OCI-LY7 (cell line): ENCODE measurements around the gene TMEM80. TPM values are rescaled to one million over a fixed set of nuclear protein-coding genes. Genes with fewer than 3 reads are reported as not detected.
"Not testable (repeated sequence)": the region's sequence is repeated elsewhere in the genome, so short reads cannot be mapped to it uniquely, and the experiment has no call there.

ENCODE experiments used
- BruUV-seq: library from RNA; stranded (reverse); fragments of 400-500 nt; replicated peaks from 2 replicates; lab custom pipeline; 2021; lab: Mats Ljungman, UMichigan
- CTCF ChIA-PET: fragments of 300-600 bp; sonication (Branson Sonifier 250); formaldehyde crosslinking; loops from one replicate; lab custom pipeline; 2022; ENCODE audit warnings: antibody characterized with exemption; ENCODE audit not compliant: unreplicated experiment; lab: Charles Lee
- POLR2A ChIA-PET: fragments of 300-600 bp; sonication (Branson Sonifier 250); formaldehyde crosslinking; loops from one replicate; lab custom pipeline; 2022; ENCODE audit warnings: antibody characterized with exemption; lab: Charles Lee
- DNase-seq: peaks from one replicate; pipeline ENCODE4 v3.0.0-alpha.2; 2015; ENCODE audit warnings: low spot score
- H2AFZ ChIP-seq: fragments of 200-600 bp; sonication (generic), shearing (Covaris generic); 2 replicates; pipeline ENCODE4 v1.6.1; 2014; ENCODE audit warnings: mild to moderate bottlenecking, antibody characterized with exemption, low read length, moderate library complexity
- H3K27ac ChIP-seq: fragments of 200-600 bp; sonication (generic); 2 replicates; pipeline ENCODE4 v1.5.1; 2014; ENCODE audit warnings: mixed run types, low read depth, mild to moderate bottlenecking, moderate library complexity, low read length, inconsistent platforms; ENCODE audit not compliant: poor library complexity, severe bottlenecking
- H3K36me3 ChIP-seq: fragments of 200-600 bp; sonication (generic); 2 replicates; pipeline ENCODE4 v1.6.1; 2014; ENCODE audit warnings: mild to moderate bottlenecking, antibody characterized with exemption, low read length, moderate library complexity, mixed read lengths; ENCODE audit not compliant: insufficient read depth
- H3K4me1 ChIP-seq: fragments of 200-600 bp; sonication (generic); 2 replicates; pipeline ENCODE4 v1.5.1; 2014; ENCODE audit warnings: mild to moderate bottlenecking, low read length; ENCODE audit not compliant: insufficient read depth, poor library complexity, severe bottlenecking
- H3K4me2 ChIP-seq: fragments of 200-600 bp; sonication (generic); 2 replicates; pipeline ENCODE4 v1.6.1; 2014; ENCODE audit warnings: mild to moderate bottlenecking, low read length
- H3K4me3 ChIP-seq: fragments of 200-600 bp; sonication (generic); 2 replicates; pipeline ENCODE4 v1.5.1; 2014; ENCODE audit warnings: mild to moderate bottlenecking, low read depth, low read length; ENCODE audit not compliant: poor library complexity, severe bottlenecking
- H3K79me2 ChIP-seq: fragments of 200-600 bp; sonication (generic); 2 replicates; pipeline ENCODE4 v1.6.1; 2016; ENCODE audit warnings: low read depth, mild to moderate bottlenecking, low read length, moderate library complexity, mixed read lengths; ENCODE audit not compliant: insufficient read depth
- H3K9me2 ChIP-seq: fragments of 200-600 bp; sonication (generic); 2 replicates; pipeline ENCODE4 v1.6.1; 2016; ENCODE audit warnings: mild to moderate bottlenecking, low read length, mixed read lengths; ENCODE audit not compliant: insufficient read depth
- H3K9me3 ChIP-seq: fragments of 200-600 bp; sonication (generic); 2 replicates; pipeline ENCODE4 v1.6.1; 2014; ENCODE audit warnings: mild to moderate bottlenecking, mixed run types, low read length, mixed read lengths
- H4K20me1 ChIP-seq: fragments of 200-600 bp; sonication (generic); 2 replicates; pipeline ENCODE4 v1.6.1; 2014; ENCODE audit warnings: mild to moderate bottlenecking, antibody characterized with exemption, low read length, moderate library complexity, mixed read lengths; ENCODE audit not compliant: insufficient read depth
- EZH2phosphoT487 ChIP-seq: fragments of 200-600 bp; sonication (generic); IDR thresholded peaks from 2 replicates; pipeline ENCODE4 v1.6.1; 2018; ENCODE audit warnings: low read depth, borderline replicate concordance, mild to moderate bottlenecking, mixed run types, antibody characterized with exemption, low read length, moderate library complexity, mixed read lengths
- intact Hi-C: fragments of 100-400 bp; cut with micrococcal nuclease; formaldehyde crosslinking; loops from one replicate; pipeline ENCODE4 v1.10.0; 2022; ENCODE audit not compliant: unreplicated experiment
- total RNA-seq, 2 experiments: library from RNA; depleted of rRNA in 1 of 2; stranded (reverse); fragments of >200 nt in 1 of 2; shearing (Covaris generic) in 1 of 2; gene quantifications; 2 replicates each; pipeline ENCODE4 v1.2.3, GENCODE V29; 2014 to 2022
- TF ChIP-seq, protein P1 (sequence below): fragments of 200-600 bp; sonication (generic); conservative IDR thresholded peaks from 2 replicates; pipeline ENCODE4 v1.5.1; 2014; ENCODE audit warnings: mild to moderate bottlenecking, antibody characterized with exemption, low read length, moderate library complexity, mixed read lengths

Gene TMEM80
- total RNA-seq, 2 experiments from 2014 or later = 52.7 to 52.8 TPM

DNA sequence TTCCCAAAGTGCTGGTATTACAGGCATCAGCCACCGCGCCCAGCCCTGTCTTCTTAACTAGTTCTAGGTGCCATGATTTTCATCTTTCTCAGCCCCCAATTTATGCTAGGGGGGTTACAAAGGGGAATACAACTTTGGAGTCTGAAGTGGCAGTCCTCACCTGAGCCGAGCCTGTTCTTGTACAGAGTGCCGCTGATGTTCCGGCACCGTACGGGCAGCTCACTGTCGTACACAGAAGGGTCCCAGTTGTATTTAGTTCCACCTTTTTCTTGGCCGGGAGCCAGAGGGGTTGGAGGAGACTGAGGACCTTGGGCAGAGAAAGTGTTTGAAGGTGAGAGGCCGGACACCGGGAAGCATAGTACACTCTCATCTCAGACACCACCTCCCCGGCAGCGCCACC, 7.9 kb upstream of the TMEM80 start:
- peaks cover 1% of the 10 kb centered on the region for H3K4me1 ChIP-seq
- ChIA-PET CTCF (no interaction called here), POLR2A (no interaction called here)
- H3K9me2 ChIP-seq = no peaks in the 10 kb centered on the region
- H3K4me3 ChIP-seq = no peak overlapping the region
- H2AFZ ChIP-seq = no peak overlapping the region
- H3K79me2 ChIP-seq = peaks cover 2% of the 10 kb centered on the region; the same call in 1 of the 2 replicates
- no TSS peak for BruUV-seq
- no peaks in the 10 kb centered on the region for H3K9me3 ChIP-seq
- H3K36me3 ChIP-seq = peaks cover 77% of the 10 kb centered on the region
- H3K27ac ChIP-seq = no peak overlapping the region
- no peak overlapping the region for H3K4me2 ChIP-seq
- no peaks in the 10 kb centered on the region for H4K20me1 ChIP-seq
- TF ChIP-seq, protein P1, sequence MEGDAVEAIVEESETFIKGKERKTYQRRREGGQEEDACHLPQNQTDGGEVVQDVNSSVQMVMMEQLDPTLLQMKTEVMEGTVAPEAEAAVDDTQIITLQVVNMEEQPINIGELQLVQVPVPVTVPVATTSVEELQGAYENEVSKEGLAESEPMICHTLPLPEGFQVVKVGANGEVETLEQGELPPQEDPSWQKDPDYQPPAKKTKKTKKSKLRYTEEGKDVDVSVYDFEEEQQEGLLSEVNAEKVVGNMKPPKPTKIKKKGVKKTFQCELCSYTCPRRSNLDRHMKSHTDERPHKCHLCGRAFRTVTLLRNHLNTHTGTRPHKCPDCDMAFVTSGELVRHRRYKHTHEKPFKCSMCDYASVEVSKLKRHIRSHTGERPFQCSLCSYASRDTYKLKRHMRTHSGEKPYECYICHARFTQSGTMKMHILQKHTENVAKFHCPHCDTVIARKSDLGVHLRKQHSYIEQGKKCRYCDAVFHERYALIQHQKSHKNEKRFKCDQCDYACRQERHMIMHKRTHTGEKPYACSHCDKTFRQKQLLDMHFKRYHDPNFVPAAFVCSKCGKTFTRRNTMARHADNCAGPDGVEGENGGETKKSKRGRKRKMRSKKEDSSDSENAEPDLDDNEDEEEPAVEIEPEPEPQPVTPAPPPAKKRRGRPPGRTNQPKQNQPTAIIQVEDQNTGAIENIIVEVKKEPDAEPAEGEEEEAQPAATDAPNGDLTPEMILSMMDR = no peak
- no peak for TF ChIP-seq EZH2phosphoT487
- intact Hi-C loops = no loop called here
- no peak for DNase-seq

DNA sequence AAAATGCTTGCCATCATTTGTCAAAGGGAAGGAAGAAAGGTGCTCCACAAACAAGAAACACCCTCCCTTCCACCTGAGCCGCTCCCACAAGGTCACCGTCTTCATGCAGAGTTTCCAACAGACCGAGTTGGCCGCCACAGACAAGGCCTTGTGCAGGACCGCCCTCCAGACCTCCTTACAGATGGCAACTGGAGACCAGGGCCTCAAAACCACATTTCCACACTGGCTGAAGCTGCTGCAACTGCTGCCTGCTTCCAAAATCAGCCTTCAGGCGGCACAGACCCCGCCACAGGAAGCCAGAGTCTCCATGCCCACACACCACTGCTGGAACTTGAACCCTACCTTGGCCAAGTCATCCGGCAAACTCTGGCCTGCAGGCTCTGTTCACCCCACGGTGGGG, 6.9 kb upstream of the TMEM80 start:
- POLR2A ChIA-PET = no interaction called here
- Histone ChIP-seq H3K79me2 (peaks cover 11% of the 10 kb centered on the region; the same call in 1 of the 2 replicates), H3K36me3 (peaks cover 68% of the 10 kb centered on the region), H4K20me1 (no peaks in the 10 kb centered on the region), H3K4me3 (no peak overlapping the region), H3K27ac (no peak overlapping the region), H3K9me2 (no peaks in the 10 kb centered on the region), H3K9me3 (no peaks in the 10 kb centered on the region), H3K4me1 (peaks cover 10% of the 10 kb centered on the region), H2AFZ (no peak overlapping the region), H3K4me2 (no peak overlapping the region)
- intact Hi-C loops = no loop called here
- CTCF ChIA-PET = no interaction called here
- DNase-seq = no peak
- TF ChIP-seq EZH2phosphoT487 = no peak
- TF ChIP-seq, protein P1 = no peak
- no TSS peak for BruUV-seq

DNA sequence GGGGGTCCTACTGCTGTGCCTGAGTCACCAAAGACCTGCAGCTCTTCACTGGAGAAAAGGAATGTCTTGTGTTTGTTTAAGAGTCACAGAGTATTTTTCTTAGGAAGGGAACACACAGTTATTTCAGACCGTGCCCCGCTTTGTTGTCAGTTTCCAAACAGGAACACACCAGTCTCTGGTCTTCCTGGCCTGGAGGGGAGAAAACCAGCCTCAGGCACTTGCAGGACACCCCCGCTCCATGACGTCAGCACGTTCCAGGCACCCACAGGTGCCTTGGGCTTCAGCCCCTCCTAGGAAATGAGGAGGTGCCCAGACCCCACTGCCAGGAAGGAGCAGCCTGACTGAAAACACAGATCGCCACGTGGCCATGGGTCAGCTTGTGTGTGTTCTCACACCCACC, 6.0 kb upstream of the TMEM80 start:
- ChIA-PET POLR2A (no interaction called here), CTCF (no interaction called here)
- intact Hi-C loops = no loop called here

DNA sequence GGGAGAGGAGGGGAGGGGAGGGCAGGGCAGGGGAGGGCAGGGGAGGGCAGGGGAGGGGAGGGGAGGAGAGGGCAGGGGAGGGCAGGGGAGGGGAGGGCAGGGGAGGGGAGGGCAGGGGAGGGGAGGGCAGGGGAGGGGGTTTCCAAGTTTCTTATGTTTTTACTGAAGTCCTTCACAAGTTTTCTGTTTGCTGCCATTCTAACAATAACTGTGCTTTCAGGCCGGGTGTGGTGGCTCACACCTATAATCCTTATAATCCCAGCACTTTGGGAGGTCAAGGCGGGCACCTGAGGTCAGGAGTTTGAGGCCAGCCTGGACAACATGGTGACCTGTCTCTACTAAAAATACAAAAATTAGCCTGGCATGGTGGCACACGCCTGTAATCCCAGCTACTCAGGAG, 5.4 kb upstream of the TMEM80 start:
- BruUV-seq, H3K4me2 ChIP-seq, H2AFZ ChIP-seq, H4K20me1 ChIP-seq, DNase-seq, H3K9me3 ChIP-seq, CTCF ChIA-PET, H3K4me3 ChIP-seq, H3K27ac ChIP-seq, POLR2A ChIA-PET, H3K9me2 ChIP-seq, intact Hi-C loops: not testable (repeated sequence)
- H3K79me2 ChIP-seq = peaks cover 17% of the 10 kb centered on the region; the same call in 1 of the 2 replicates
- peaks cover 17% of the 10 kb centered on the region for H3K4me1 ChIP-seq
- peaks cover 52% of the 10 kb centered on the region for H3K36me3 ChIP-seq

More for the DNA sequence above, 6.0 kb upstream of the TMEM80 start:
- Histone ChIP-seq H3K4me2 (no peak overlapping the region), H3K9me2 (no peaks in the 10 kb centered on the region), H3K27ac (no peak overlapping the region), H3K9me3 (no peaks in the 10 kb centered on the region), H3K36me3 (peaks cover 59% of the 10 kb centered on the region), H4K20me1 (no peaks in the 10 kb centered on the region), H2AFZ (no peak overlapping the region), H3K79me2 (peaks cover 17% of the 10 kb centered on the region; the same call in 1 of the 2 replicates), H3K4me1 (peaks cover 17% of the 10 kb centered on the region), H3K4me3 (no peak overlapping the region)
- no TSS peak for BruUV-seq
- DNase-seq = no peak
- TF ChIP-seq EZH2phosphoT487 = no peak
- TF ChIP-seq, protein P1 = no peak
